ENCODE measurements around the gene IGF2BP3.
"Not testable (repeated sequence)": the region's sequence is repeated elsewhere in the genome, so short reads cannot be mapped to it uniquely, and the experiment has no call there.

IGF2BP3 gene

GRCh38 chr7:23338439-23338838, 131.9 kb downstream of the IGF2BP3 start:
- no peak for DNase-seq (ENCODE audit: low read depth)

- no peak for DNase-seq (ENCODE audit: low read depth)
These were observed 132.9 kb downstream of the IGF2BP3 start for GRCh38 chr7:23337374-23337773.

- DNase-seq (ENCODE audit: low read depth): no peak
These were observed 133.4 kb downstream of the IGF2BP3 start for GRCh38 chr7:23336799-23337283.

DNA sequence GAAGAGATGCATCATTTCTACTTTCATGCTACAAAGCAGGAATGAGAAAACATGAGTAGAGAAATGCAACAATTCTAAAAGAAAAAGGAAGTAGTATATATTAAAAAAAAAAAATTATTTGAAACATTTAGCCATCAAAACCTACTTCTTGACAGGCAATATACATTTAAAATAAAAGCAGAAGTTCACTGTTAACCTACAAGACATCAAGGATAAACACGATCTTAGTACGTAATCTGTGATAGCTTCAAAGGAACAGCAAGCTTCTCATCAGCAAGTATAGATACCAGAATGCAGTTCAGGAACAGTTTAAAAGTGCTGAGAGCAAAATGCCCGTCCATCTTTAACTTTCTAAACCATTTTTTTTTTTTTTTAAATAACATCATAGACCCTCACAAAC, 134.2 kb downstream of the IGF2BP3 start:
- DNase-seq (ENCODE audit: low read depth): no peak

- DNase-seq (ENCODE audit: low read depth): no peak
These were observed 134.7 kb downstream of the IGF2BP3 start for GRCh38 chr7:23335621-23336020.

DNA sequence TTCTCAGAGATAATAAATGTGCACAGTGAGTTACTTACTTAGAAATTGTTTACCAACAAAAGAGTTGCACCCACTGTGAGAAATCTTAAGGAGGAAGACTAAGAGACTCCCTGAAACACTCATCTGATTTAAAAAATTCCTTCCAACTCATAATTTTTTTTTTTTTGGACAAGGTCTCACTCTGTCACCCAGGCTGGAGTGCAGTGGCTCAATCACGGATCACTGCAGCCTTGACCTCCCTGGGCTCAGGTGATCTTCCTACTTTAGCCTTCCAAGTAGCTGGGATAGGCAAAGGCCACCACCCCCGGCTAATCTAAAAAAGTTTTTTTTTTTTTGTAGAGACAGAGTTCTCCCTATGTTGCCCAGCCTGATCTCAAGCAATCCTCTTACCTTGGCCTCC, 135.2 kb downstream of the IGF2BP3 start:
- no peak for DNase-seq (ENCODE audit: low read depth)

DNA sequence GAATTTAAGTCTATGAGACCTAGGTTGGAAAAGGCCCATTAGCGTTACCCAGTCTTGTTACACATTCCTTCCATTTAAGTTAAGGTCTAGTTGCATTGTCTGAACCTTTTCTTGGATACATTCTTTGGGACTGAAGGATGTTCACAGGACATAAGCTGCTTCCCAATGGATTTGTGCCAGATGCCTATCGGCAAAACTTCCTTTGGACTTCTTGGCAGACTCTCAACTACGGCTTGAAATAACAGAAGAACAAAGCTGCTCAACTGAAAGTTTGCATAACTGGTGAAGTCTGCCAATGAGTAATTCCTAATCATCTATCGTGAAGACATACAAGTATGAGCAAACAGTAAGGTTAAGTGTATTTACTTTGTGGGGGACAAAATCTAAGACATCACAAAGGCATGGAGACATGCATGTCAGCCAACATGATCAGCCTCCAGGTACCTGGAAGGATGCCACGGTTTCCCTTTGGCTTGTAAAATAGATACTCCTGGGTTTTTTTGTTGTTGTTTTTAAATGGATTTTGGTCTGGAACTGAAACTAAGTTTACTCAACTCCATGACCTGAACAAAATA, 135.7 kb downstream of the IGF2BP3 start:
- DNase-seq (ENCODE audit: low read depth): no peak

GRCh38 chr7:23333671-23334246, 136.5 kb downstream of the IGF2BP3 start:
- no peak for DNase-seq (ENCODE audit: low read depth)

DNA sequence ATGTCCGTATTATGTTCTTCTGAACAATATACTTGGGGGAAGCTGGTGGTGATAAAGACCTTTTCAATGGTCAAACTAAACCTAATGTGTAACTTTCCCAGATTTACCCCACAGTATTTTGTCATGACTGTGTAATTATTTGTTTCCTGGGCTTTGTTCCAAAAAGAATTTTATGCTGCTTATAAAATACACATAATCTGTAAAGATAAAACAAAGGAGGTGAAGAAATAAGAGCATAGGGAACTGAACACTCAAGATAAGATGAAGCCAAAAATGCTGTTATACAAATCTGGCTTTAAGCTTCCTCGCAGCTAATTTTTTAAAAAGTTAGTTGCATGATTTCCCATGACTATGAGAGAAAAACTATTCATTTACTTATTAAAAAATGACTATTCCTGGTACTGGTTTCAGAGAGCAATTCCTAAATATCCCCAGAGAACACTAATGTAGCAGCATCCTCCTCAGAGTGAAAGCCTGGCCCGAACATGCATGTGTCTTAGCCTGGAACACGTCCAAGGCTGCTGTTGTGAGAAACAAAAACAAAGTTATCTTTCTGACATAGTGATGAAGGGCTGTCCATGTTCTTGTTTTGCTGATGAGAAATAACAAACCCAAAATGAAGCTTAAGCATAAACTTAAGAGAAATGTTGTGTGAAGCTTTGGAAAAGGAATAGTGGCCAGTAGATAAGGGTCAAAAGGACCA, 137.2 kb downstream of the IGF2BP3 start:
- no peak for DNase-seq (ENCODE audit: low read depth)

- no peak for DNase-seq (ENCODE audit: low read depth)
These were observed 138.1 kb downstream of the IGF2BP3 start for GRCh38 chr7:23332193-23332592.

GRCh38 chr7:23331132-23331531, 139.2 kb downstream of the IGF2BP3 start:
- DNase-seq (ENCODE audit: low read depth): no peak

DNA sequence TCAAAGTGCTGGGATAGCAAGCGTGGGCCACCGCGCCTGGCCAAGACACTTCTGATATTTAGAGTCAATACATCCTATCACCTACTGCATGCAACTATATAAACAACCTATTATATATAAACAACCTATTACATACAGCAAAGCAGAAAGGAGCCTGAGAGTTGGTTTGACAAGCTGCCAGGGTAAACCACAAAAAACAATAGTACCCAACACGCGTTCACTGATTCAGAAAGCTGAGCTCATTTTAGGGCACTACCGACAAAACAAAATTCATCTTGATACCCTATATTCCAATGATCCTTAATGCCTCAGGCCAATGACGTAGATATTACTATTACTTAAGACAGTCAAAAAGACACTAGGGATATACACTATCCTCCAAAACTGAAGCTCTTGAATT, 154.9 kb downstream of the IGF2BP3 start:
- DNase-seq (ENCODE audit: low read depth): no peak

GRCh38 chr7:23312141-23312540, 158.2 kb downstream of the IGF2BP3 start:
- DNase-seq (ENCODE audit: low read depth): not testable (repeated sequence)

DNA sequence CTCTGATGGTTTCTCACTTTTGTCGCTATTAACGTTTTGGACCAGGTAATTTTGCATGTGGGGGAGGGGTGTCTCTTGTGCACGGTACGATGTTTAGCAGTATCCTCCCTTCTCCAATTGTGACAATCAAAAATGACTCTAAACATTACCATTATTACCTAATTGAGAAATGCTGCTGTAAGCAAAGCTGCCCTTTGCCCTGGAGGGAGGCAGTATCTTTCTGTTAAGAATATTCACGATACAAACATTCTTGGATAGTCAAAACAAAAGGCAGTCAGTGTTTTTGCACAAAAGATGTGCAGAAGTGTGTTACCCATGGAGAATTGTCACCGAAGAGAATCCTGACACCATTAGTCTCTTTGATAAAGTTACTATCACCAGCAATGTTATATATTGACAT, 161.5 kb downstream of the IGF2BP3 start:
- no peak for DNase-seq (ENCODE audit: low read depth)

GRCh38 chr7:23306936-23307521, 163.3 kb downstream of the IGF2BP3 start:
- DNase-seq (ENCODE audit: low read depth): no peak

GRCh38 chr7:23299770-23300300, 170.5 kb downstream of the IGF2BP3 start:
- no peak for DNase-seq (ENCODE audit: low read depth)

DNA sequence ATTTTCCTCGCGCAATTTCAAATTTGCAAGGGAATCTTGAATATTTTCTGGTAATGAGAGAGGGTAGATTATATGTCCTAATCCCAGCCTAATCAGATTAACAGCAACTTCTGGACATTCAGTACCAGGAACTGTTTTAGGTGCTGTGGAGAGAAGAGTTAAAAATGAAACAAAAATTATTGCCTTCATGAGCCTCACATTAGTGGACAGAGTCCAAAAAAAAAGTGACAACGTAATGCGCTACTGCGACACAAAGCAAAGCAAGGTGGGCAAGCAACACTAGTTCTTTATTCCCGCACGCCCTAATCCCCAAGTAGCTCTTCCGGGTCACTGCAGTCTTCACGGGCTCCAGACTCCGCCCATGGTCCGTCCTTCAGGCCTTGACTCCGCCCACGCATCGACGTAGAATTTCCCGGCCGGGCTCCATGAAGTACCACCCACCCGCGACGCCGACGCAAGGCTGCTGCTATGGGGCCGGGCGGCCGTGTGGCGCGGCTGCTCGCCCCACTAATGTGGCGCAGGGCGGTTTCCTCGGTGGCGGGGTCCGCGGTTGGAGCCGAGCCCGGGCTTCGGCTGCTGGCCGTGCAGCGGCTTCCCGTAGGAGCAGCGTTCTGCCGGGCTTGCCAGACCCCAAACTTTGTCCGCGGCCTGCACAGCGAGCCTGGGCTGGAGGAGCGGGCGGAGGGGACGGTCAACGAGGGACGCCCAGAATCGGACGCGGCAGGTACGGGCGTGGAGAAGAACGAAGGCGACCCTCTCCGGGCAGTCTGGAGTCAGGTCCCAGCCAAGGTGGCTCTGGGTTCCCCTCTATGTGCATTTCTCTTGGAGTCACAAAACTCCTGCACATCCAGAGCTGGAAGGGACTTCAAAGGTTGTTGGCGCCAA, 171.2 kb downstream of the IGF2BP3 start, which contains the start of gene MALSU1:
Gene MALSU1, plus strand, starts transcription at position 455 of the 885 bp plus-strand sequence. Its CDS starts 14 bp downstream, at position 469.
- DNase-seq (ENCODE audit: low read depth): peak; percentile 97

- DNase-seq (ENCODE audit: low read depth): no peak
These were observed 172.0 kb downstream of the IGF2BP3 start for GRCh38 chr7:23298141-23298881.

DNA sequence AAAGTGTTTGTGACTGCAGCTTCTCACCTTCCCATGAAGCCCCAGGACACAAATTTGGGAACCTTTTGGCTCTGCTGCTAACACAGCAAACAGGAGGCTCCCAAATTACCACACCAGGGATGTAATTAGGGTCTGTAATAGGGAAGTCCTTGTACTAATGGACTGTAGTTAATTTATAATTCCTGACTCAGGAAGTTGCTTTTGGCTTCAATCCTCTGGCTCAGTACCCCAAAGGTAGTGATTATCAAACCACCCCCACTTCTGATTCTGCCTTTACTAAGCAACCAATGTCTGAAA, 174.9 kb downstream of the IGF2BP3 start:
- no peak for DNase-seq (ENCODE audit: low read depth)

DNA sequence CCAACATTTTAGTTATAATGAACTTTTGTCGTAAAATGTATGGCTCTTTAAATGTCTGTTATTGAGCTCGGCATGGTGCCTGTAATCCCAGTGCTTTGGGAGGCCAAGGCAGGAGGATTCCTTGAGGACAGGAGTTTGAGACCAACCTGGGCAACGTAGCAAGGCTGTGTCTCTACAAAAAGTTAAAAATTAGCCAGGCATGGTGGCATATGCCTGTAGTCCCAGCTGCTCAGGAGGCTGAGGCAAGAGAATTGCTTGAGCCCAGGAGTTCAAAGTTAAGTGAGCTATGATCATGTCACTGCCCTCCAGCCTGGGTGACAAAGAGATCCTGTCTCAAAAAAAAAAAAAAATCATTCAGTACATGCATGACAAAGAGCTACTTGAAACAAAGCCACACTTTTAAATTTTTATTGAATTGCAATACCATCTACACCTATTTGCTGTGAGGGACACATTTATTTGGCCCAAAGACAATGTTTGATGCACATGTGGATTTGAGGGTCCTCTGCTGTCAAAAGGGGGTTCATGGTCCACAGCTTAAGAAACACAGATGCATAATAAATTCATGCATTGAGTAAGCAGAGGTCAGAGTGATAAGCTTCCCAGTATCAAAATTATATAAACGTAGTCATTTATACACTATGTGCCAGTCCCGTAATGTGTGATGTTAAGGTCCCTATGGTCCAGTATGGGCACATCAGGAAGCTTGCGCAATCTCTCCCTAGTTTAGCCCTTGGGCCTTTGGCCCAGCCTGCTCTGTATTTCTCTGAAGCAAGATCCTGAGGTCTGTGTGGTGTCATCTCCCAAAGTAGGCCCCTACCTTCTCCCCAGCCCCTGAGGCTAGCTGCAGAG, 175.5 kb downstream of the IGF2BP3 start:
- no peak for DNase-seq (ENCODE audit: low read depth)

Data from stimulated activated CD4-positive, alpha-beta T cell treated with anti-CD3 and anti-CD28 coated beads, Interleukin-2, amount 100 ng/mL, for 4 hours (primary cell).